ENCODE measurements around the gene BDKRB2.

BDKRB2 gene

DNA sequence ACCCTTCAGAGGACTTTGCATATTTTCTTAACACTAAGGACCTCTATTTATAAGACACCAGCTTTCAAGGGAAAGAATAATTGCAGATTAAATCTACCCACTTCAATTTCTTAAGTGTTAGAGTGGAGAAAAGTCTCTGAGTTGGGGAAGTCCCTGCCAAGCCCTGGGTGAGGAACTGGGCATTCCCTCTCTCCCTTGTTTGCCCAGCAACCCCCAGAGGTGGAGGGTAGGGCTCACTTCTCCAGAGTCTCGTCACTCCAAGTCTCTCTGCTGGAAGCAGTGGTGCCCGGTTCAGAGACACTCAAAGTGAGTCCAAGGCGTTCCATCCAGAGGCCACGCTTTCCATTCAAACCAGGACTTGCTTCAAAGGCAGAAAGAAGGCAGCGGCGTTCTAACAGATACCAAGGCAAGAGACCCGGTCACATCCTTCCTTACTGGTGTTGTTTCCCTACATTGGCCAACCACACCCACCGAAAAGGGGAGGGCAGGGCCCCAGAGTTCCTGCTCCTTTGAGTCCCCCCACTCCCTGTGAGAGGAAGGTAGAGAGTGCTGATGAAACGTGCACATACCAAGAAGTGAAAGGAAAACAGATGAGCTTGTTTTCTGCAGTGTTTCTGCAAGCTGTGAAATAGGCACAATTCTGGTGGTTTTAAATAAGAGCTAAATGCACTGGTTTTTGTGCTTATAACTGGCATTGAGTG, 6.1 kb upstream of the BDKRB2 start:
- DNase-seq (ENCODE audit: low spot score): no peak

DNA sequence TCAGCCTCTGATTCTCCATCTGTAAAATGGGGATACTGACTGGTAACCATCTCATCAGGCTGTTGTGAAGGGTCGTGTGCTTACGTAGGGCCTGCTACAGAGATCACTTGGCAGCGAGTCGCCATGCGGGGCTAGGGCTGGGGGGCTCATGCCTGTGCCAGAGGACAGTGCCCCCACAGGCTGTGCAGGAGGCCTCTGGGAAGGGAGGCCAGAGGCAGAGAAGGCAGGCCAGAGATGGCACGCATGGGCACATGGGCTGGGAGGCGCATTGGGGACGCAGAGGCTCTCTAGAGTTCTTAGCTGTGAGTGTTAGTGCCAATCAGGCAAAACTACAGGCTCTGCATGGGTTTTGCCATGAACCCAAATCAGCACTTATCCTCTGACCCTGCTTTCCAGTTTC, 3.5 kb upstream of the BDKRB2 start:
- DNase-seq (ENCODE audit: low spot score): no peak

DNA sequence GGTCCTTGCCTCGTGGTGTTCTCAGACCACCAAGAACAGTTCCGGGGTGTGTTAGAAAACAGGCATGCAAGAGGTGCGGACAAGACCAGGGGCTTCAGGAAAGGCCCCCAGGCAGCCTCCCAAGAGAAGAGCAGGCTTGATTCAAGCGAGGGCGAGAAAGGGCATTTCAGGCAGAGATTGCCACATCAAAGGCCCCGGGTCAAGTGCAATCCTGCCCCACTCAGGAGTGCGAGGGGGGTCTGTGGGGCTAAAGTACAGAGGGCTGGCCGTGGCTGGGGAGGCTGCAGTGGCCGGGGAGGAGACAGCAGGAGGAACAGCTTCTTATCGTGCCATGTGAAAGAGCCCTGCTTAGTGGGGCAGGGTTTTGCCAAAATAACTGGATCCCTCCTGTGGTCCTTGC, 2.7 kb upstream of the BDKRB2 start:
- no peak for DNase-seq (ENCODE audit: low spot score)

DNA sequence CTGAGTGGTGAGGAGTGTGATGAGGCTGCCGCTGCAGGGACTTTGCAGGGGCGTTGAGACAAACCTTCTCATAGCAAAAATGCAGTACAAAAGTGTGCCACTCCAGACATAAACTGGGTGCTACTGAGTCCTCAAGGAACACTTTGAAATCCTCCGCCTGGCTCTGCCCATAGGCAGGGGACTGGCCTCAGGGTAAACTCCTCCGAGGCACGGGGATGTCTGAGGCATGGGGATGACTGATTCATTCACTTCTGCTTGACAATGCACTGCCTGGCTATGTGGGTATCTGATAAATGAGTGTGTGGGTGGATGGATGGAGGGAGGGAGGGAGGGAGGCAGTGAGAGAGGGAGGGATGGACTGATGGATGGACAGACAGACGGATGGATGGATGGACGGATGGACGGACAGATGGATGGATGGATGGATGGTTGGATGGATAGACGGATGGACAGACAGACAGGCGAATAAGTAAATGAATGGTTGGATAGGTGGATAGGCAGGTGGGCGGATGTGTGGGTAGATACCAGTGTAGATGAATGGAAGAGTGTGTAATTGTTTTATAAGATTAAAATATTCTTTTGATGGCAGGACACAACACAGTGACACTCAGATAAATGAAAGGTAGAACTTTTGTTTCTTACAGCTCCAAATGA, 2.1 kb upstream of the BDKRB2 start:
- no peak for DNase-seq (ENCODE audit: low spot score)

DNA sequence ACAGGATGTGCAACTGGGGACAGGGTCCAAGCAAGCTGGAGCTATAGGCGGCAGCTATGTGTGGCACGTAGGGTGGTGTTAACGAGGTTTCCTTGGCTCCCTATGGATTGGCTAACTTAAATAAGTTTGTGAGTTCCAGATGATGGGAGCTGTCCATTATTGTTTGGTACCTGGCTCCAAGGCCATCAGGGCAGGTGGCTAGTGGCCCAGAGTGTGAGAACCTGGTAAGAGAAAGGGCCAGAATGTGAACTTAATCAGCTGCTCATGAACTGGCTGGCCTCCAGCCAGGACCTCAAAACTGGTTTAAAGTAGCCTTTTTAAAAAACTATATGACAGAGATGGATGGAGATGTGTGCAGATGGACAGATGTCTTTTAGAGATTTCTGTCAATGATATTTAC, 1.5 kb upstream of the BDKRB2 start:
- DNase-seq (ENCODE audit: low spot score): no peak

DNA sequence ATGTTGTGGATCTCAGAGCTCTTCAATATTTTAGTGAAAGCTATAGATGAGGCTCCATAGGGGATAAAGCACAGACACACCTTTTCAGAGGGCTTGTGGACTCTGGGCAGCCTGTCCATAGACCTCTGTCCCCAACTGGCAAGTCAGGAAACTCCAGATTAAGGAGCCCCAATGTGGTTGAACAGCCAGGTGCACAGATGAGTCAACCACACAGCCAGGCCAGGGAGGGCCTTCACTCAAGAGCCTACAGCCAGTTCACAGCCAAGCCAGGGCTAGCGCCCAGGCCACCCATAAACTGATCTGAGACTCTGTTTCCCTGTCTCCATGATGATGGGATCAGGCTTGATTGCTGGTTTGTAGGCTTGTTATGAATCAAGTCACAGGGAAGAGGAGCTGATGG, 1.0 kb upstream of the BDKRB2 start:
- DNase-seq (ENCODE audit: low spot score): no peak

DNA sequence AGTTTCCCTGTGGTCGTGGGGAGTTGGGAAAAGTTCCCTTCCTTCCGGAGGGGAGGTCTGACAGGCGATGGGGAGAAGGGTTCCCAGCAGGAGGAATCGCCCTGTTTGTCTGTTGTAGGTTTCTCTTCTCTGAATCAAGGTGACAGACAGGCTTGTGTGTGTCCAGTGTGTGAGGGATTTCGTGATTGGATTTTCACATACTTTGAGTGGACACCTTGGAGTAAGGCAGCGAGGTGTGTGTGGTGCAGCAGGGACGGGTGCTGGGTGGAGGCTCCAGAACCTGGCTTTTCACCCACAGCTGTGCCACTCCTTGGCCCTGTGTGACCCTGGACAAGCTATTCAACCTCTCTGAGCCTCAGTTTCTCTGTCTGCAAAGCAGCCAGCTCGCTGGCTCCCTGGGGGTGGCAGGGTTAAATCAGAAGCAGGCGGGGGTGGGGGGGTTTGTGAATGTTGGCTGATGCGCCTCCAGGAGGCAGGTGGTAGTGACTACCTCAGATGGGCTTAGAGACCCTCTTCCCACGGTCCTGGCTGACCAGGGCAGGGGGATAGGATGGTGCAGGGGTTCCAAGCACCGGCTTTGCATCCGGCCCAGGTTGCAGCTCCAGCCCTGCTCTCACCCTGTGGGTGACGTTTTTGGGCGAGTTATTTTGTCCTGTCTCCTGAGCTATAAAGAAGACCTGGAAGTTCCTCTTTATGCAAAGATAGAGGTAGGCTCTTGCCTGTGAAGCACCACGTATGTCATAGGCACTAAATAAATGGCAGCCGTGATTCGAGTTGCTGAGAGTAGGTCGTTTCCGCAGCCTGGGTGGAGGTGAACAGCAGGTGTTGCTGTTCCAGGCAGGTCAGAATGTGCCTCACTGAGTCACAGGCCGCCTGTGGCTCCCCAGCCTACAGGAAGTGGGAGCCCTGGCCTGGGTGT, 679 bp downstream of the BDKRB2 start:
- DNase-seq (ENCODE audit: low spot score): no peak

DNA sequence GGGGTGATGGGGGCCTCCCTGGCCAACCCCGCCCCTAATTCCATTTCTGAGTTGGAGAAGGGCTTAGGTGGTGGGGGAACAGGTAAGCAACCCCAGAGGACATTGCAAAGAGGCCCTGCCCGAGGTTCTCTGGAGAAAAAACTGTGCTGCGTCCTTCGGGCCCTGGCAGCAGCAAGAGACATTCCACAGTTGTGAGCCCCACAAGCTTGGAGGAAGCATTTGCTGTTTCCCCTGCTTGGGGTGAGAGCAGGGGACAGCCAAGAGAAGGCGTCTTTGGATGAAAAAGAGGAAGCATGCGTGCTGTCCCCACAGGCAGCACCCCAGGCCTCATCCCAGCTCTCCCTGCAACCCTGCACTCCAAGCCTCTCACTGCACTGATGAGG, 1.3 kb downstream of the BDKRB2 start:
- DNase-seq (ENCODE audit: low spot score): no peak

DNA sequence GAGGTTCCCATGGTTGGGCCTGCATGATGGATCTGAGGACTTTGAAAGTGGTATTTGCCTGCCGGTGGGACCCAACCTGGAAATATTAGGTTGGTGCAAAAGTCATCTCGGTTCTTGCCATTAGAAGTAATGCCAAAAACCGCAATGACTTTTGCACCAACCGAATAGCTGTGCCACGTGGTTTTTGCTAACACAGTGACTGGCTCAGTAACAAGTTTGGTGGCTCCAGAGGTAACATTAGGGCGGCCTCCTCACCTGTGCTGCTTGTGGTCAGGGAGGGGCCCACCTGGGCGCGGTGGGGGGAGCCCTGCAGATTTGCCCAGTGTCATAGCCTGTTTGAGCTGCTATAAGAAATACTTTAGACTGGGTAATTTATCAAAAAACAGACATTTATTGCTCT, 1.8 kb downstream of the BDKRB2 start:
- DNase-seq (ENCODE audit: low spot score): no peak

DNA sequence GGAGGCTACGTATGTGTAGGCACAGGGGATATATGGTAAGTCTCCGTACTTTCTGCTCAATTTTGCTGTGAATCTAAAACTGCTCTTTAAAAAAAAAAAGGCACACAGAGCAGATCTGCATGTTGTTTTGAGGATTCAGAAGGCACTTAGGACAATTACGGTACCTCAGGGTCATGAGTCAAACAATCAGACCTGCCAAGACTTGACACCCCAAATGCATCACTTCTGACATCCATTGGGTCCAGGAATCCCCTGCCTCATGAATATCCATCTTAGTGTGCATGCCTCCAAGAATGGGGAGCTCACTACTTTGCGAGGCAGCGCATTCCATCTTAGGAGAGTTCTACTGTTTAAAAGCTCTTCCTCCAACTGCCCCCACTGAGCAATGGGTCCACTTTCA, 3.0 kb downstream of the BDKRB2 start:
- no peak for DNase-seq (ENCODE audit: low spot score)

DNA sequence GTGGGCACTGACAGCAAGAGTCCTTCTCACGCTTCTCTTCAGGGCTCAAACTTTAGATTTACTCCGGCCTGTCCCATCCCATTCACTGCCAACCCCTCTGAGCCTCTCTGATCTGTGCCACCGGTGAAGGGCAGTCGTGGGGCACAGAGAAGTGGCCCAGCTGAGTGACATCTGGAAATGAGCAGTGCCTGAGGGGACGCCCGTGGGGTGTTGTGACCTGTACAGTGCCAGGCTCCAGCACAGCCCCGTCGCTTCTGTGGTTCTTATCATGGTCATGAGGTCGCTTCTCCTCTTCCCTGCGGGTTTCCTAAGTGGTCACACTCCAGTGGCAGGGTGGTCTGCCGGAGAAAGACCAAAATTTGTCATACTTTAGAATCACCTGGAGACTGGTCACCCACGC, 4.1 kb downstream of the BDKRB2 start:
- no peak for DNase-seq (ENCODE audit: low spot score)

DNA sequence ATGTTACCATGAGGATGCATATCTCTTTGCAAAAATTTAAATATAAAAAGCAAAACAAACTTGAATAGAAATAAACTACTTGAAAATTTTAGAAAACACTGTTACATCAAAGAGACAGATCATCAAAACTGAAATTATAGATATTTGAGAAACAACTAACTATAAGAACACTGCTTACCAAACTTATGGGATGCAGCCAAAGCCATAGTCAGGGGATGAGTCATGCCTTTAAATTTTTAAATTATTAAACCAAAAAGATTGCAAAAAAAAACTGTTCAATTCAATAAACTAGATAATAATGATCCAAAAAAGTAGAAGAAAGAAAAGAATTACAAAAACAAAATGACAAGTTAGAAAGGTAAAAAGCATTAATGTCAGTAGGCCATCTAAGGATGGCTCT, 7.5 kb downstream of the BDKRB2 start:
- DNase-seq (ENCODE audit: low spot score): no peak

DNA sequence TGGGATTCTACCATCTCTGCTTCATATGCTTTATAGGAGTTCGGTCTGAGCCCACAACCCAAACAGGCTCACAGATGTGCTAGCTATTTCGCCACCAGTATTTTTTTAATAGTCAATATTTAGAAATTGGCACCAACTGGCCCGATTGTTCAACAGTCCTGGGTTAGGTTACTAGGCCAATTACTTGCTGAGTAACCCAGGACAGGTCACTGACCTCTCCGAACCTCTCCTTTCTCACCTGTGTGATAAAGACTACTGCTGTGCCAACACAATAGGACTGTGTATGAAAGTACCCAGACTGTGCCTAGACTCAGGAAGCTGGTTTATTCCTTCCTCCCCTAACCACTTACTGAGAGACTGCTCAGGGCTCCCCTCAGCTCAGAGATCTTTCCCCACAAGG, 8.3 kb downstream of the BDKRB2 start:
- DNase-seq (ENCODE audit: low spot score): no peak

DNA sequence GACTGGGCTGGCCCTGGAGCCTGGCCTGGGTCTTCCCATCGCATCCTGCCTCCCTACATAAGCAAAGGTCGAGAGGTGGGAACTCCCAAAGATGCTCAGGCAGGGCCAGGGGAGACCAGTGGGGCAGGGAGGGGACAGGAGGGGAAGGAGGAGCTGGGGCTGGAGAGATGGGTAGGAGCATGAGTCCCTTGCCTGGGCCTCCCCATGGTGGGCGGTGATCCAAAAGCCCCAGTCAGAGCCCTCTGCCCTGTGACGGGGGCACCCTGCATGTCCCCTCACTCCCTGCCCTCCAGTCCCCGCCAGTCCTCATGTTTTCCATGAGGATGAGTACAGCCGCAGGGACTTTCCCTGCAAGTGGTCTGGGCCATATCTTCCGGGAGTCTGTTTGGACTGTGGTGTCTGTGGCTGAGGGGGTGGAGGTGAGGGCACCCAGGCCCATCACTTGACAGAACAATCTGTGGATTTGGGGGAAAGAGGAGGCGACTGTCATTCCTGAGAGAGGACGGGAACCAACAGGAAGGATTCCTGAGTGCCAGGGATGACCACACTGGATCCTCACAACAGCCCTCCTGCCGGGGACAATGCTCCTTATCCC, 9.3 kb downstream of the BDKRB2 start:
- no peak for DNase-seq (ENCODE audit: low spot score)

DNA sequence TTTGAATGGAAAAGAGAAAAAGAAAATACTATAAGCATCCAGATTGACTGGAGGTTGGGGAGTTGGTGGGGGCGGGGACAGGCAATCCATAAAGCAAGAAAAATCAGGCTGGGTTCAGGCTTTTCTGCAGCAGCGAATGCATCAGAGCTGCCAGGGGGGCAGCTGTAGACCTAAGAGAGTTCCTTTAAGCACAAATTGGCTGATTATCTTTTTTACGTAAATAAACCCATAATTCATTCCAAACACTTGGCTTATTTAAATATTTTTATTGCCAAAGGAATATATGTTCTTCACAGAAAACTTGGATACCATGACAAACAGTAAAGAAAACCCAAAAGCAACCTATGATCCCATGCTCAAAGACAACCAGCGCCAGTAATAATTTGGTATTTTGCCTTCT, 10.2 kb downstream of the BDKRB2 start:
- no peak for DNase-seq (ENCODE audit: low spot score)

DNA sequence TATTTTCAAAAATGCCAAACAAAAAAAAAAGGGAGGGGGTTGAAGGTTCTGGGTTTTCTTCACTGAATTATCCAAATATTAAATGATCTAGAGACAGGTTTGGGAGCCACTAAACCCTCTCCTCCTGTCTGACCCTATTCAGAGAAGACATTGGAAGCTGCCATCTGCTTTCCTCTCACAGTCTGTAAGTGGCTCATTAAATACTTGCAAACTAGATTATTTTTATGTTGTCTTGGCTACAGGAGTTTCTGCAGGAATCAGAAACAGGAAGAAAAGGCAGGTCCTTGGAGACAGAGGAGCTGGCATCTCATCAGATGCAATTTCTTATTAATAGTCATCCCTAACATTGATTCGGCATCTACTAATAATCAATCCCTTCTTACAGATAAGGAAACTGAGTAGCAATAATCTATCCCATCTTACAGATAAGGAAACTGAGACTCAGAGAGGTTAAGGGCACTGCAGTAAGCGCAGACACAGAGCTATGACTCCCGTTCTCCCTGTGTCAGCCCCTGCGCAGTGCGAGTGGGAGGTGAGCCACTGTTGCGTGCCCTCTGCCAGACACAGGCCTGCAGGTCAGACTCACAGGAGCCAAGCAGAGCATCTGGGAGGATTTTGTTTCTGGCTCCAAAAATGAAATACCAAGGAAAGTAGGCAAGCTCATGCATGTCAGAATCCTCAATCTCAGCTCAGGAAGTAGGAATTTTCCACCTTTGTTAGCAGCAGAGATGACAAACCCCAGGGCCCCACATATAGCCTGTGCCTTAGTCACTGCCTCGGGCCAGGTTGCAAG, 11.0 kb downstream of the BDKRB2 start:
- no peak for DNase-seq (ENCODE audit: low spot score)

DNA sequence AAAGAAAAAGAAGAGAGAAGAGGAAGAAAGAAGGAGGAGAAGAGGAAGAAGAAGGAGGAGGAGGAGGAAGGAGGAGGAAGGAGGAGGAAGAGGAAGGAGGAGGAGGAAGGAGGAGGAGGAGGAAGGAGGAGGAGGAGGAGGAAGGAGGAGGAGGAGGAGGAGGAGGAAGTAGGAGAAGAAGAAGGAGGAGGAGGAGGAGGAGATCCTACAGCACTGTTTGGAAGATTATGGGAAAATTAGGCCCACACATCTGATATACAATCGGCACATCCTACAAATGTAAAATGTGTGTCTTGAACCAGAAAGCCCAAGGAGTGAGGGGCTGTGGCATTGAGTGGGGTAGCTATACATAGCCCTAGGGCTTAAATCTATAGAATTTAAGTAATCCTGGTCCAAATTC, 12.0 kb downstream of the BDKRB2 start:
- no peak for DNase-seq (ENCODE audit: low spot score)

DNA sequence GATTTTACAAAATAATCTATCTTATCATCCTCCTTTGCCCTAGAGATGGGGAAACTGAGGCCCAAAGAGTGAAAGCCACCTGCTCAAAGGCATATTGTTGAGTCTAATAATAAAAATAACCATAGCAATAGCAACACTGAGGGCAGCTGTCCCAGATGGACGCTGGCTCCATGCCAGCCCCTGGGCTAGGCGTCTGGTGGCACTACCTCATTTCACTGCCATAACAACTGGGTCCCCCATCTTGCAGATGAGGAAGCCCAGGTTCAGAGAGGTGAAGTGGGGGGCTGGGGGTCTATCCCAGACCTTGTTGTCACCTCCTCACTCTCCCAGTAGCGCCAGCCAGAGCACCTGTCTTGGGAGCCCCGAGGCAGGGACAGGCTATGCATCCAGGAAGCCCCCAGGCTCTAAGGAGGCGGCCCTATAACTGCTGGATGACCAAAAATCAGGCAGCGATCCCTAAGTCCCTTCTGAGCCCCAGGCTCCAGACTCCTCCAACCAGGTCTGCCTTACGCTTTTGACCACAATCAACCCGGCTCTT, 12.8 kb downstream of the BDKRB2 start:
- DNase-seq (ENCODE audit: low spot score): no peak

DNA sequence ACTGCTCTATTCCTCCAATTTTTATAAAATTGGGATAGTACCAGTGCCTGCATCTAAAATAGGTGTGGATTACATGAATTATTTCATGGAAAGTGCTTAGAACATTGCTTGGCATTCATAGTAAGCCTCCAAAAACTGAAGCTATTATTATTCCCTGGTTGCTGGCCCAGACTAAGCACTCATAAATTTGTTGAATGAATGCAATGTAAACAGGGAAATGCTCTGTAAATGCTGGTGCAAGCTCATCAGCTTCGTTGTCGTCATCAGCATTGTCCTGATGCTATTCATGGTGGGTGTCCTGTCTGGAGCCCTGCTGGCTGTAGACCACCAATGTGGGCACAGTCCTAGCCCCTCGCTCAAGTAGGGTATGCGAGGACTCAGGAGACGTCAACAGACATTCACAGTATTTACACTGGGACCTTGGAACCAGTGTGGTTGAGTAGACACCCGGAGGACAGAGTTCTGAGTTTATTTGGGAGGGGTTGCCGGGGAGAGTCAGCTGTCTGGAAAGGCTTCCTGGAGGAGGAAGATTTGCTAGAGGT, 16.5 kb downstream of the BDKRB2 start:
- DNase-seq (ENCODE audit: low spot score): no peak

DNA sequence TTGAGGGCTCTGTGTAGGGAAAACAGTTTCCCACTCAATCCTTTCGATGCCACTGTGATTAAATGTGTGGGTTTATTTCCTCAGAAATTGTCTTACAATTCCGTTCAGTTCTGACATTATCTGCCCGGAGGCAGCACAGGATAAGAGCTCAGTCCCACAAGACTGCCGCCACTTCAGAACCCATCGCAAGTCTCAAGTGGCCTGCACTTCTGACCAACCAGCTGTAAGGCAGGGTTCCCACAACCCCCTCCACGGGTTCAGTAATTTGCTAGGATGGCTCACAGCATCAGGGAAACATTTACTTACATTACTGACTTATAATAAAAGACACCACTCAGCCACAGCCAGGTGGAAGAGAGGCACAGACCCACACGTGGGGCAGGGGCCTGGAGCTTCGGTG, 17.2 kb downstream of the BDKRB2 start:
- DNase-seq (ENCODE audit: low spot score): no peak

DNA sequence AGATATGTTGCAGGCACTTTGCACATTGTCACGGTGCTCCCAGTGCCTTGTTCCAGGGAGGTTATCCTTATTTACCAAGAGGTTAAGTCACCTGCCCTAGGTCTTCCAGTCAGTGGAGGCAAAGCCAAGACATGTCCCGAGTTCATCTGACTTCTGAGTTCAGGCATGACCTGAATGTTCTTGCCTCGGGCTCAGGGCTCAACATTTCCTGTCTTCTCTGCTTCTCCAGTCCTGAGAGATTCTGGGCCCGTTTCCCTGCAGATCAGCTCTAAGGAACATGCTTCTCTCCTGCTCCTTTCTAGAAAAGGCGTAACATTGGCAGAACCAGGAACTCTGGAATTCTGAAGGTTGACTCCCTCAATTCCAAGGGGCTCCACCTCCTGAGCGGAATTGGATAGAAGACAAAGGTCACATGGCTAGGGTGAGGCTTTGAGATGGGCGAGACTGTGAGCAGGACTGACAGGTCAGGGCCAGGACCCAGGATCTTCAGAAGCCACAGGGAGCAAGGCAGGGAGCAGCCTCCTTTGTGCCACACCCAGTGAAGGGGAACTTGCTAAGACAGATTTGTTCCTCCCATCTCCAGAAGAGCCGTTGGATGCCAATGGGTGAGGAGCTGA, 19.9 kb downstream of the BDKRB2 start:
- no peak for DNase-seq (ENCODE audit: low spot score)
